ENCODE data around the gene SLC9A9.

SLC9A9 gene

DNA sequence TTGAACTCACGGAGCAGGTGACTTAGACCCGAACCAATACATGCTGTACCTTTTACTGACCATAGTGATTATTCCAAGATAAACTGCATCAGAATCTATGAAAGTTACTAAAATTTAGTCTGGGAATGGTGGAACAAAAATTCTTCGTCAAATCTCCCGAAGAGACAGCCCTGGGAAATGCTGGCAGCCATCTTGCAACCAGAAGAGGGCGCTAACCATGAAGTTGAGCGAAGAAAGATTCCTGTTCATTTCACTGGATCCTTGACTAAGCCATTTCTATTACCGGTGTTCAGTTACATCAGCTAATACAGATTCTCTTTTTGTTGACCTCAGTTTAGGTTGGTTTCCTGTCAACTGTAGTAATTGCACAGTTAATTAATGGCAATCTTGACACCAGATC, 199.6 kb downstream of the SLC9A9 start:
- Histone ChIP-seq H3K27ac (ENCODE audit: low read length) (no peak overlapping the region), H4K20me1 (ENCODE audit: insufficient read depth, low read length) (no peaks in the 10 kb centered on the region), H3K9ac (ENCODE audit: low read length) (no peak overlapping the region), H3K79me2 (ENCODE audit: low read length) (no peaks in the 10 kb centered on the region), H3K36me3 (replicated peaks; ENCODE audit: low read depth, low read length) (no peaks in the 10 kb centered on the region), H3K4me2 (ENCODE audit: low read length) (no peak overlapping the region), H2AFZ (ENCODE audit: low read depth, low read length) (no peak overlapping the region), H3K4me3 (ENCODE audit: low read length) (no peak overlapping the region), H3K4me1 (ENCODE audit: low read length) (no peaks in the 10 kb centered on the region), H3K27me3 (ENCODE audit: low read depth, low read length) (no peaks in the 10 kb centered on the region), H3K9me3 (ENCODE audit: insufficient read depth, low read length) (no peaks in the 10 kb centered on the region)
- TF ChIP-seq, protein P1, sequence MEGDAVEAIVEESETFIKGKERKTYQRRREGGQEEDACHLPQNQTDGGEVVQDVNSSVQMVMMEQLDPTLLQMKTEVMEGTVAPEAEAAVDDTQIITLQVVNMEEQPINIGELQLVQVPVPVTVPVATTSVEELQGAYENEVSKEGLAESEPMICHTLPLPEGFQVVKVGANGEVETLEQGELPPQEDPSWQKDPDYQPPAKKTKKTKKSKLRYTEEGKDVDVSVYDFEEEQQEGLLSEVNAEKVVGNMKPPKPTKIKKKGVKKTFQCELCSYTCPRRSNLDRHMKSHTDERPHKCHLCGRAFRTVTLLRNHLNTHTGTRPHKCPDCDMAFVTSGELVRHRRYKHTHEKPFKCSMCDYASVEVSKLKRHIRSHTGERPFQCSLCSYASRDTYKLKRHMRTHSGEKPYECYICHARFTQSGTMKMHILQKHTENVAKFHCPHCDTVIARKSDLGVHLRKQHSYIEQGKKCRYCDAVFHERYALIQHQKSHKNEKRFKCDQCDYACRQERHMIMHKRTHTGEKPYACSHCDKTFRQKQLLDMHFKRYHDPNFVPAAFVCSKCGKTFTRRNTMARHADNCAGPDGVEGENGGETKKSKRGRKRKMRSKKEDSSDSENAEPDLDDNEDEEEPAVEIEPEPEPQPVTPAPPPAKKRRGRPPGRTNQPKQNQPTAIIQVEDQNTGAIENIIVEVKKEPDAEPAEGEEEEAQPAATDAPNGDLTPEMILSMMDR (IDR thresholded peaks at IDR 0.05; ENCODE audit: low read depth, low read length) = peak; percentile 49
- TF ChIP-seq EZH2phosphoT487 (IDR thresholded peaks at IDR 0.05; ENCODE audit: low read depth) = no peak

DNA sequence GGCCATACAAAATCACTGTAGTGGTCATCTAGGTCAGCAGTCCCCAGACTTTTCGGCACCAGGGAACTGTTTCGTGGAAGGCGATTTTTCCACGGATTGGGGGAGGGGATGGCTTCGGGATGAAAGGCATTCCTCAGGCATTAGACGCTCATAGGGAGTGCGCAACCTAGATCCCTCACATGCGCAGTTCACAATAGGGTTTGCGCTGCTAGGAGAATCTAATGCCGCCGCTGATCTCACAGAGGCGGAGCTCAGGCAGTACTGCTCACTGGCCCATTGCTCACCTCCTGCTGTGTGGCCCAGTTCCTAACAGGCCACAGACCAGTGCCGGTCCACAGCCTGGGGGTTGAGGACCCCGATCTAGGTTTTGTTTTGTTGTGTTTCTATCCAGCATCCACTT, 200.1 kb downstream of the SLC9A9 start:
- Histone ChIP-seq H3K36me3 (replicated peaks; ENCODE audit: low read depth, low read length) (no peaks in the 10 kb centered on the region), H3K4me1 (ENCODE audit: low read length) (no peaks in the 10 kb centered on the region), H3K9ac (ENCODE audit: low read length) (no peak overlapping the region), H3K27me3 (ENCODE audit: low read depth, low read length) (no peaks in the 10 kb centered on the region), H3K9me3 (ENCODE audit: insufficient read depth, low read length) (no peaks in the 10 kb centered on the region), H4K20me1 (ENCODE audit: insufficient read depth, low read length) (no peaks in the 10 kb centered on the region), H3K4me3 (ENCODE audit: low read length) (no peak overlapping the region), H3K79me2 (ENCODE audit: low read length) (no peaks in the 10 kb centered on the region), H2AFZ (ENCODE audit: low read depth, low read length) (no peak overlapping the region), H3K27ac (ENCODE audit: low read length) (no peak overlapping the region), H3K4me2 (ENCODE audit: low read length) (no peak overlapping the region)
- TF ChIP-seq, protein P1 (IDR thresholded peaks at IDR 0.05; ENCODE audit: low read depth, low read length) = no peak
- no peak for TF ChIP-seq EZH2phosphoT487 (IDR thresholded peaks at IDR 0.05; ENCODE audit: low read depth)

GRCh38 chr3:143644370-143645089, 203.7 kb downstream of the SLC9A9 start:
- Histone ChIP-seq H3K4me1 (ENCODE audit: low read length) (no peaks in the 10 kb centered on the region), H3K27me3 (ENCODE audit: low read depth, low read length) (no peaks in the 10 kb centered on the region), H3K27ac (ENCODE audit: low read length) (no peak overlapping the region), H2AFZ (ENCODE audit: low read depth, low read length) (no peak overlapping the region), H3K79me2 (ENCODE audit: low read length) (no peaks in the 10 kb centered on the region), H3K9ac (ENCODE audit: low read length) (no peak overlapping the region), H3K36me3 (replicated peaks; ENCODE audit: low read depth, low read length) (no peaks in the 10 kb centered on the region), H3K4me2 (ENCODE audit: low read length) (no peak overlapping the region), H4K20me1 (ENCODE audit: insufficient read depth, low read length) (no peaks in the 10 kb centered on the region), H3K4me3 (ENCODE audit: low read length) (no peak overlapping the region), H3K9me3 (ENCODE audit: insufficient read depth, low read length) (no peaks in the 10 kb centered on the region)
- no peak for TF ChIP-seq EZH2phosphoT487 (IDR thresholded peaks at IDR 0.05; ENCODE audit: low read depth)
- TF ChIP-seq, protein P1 (IDR thresholded peaks at IDR 0.05; ENCODE audit: low read depth, low read length) = peak; percentile 90

- no peak overlapping the region for H2AFZ ChIP-seq (ENCODE audit: low read depth, low read length)
- H4K20me1 ChIP-seq (ENCODE audit: insufficient read depth, low read length) = no peaks in the 10 kb centered on the region
- no peaks in the 10 kb centered on the region for H3K79me2 ChIP-seq (ENCODE audit: low read length)
- TF ChIP-seq EZH2phosphoT487 (IDR thresholded peaks at IDR 0.05; ENCODE audit: low read depth) = no peak
- TF ChIP-seq, protein P1 (IDR thresholded peaks at IDR 0.05; ENCODE audit: low read depth, low read length) = no peak
- no peaks in the 10 kb centered on the region for H3K27me3 ChIP-seq (ENCODE audit: low read depth, low read length)
- H3K4me2 ChIP-seq (ENCODE audit: low read length) = no peak overlapping the region
- no peaks in the 10 kb centered on the region for H3K36me3 ChIP-seq (replicated peaks; ENCODE audit: low read depth, low read length)
- H3K9ac ChIP-seq (ENCODE audit: low read length) = no peak overlapping the region
- no peak overlapping the region for H3K27ac ChIP-seq (ENCODE audit: low read length)
- no peak overlapping the region for H3K4me3 ChIP-seq (ENCODE audit: low read length)
- no peaks in the 10 kb centered on the region for H3K4me1 ChIP-seq (ENCODE audit: low read length)
- H3K9me3 ChIP-seq (ENCODE audit: insufficient read depth, low read length) = 0 out of 2 replicates have a peak, but pooled peaks cover 6% of the 10 kb centered on the region
These were observed 204.4 kb downstream of the SLC9A9 start for GRCh38 chr3:143643905-143644304.
